Fibroblast of lung (primary cell): ENCODE measurements around the gene SNAPC2. TPM values are rescaled to one million over a fixed set of nuclear protein-coding genes. Genes with fewer than 3 reads are reported as not detected.

ENCODE experiments used
- DNase-seq, 2 donors: peaks; one replicate each; pipeline versions ENCODE4 v3.0.0 to v3.0.0-alpha.2; 2010; ENCODE audit warnings: low read depth in 2 of 2
- H2AFZ ChIP-seq: 2 replicates; pipeline ENCODE4 v1.5.1; 2012; ENCODE audit warnings: low read length, control low read depth, inconsistent platforms
- H3K27ac ChIP-seq: 2 replicates; pipeline ENCODE4 v1.5.1; 2011; ENCODE audit warnings: low read length, control low read depth; ENCODE audit not compliant: insufficient read depth
- H3K27me3 ChIP-seq: 2 replicates; pipeline ENCODE4 v1.5.1; 2011; ENCODE audit warnings: mild to moderate bottlenecking, low read length; ENCODE audit not compliant: control insufficient read depth, insufficient read depth
- H3K36me3 ChIP-seq: 2 replicates; pipeline ENCODE4 v1.5.1; 2011; ENCODE audit warnings: low read length; ENCODE audit not compliant: control insufficient read depth, insufficient read depth
- H3K4me1 ChIP-seq: 2 replicates; pipeline ENCODE4 v1.5.1; 2011; ENCODE audit warnings: low read length; ENCODE audit not compliant: control insufficient read depth, insufficient read depth; ENCODE audit errors: extremely low read depth
- H3K4me2 ChIP-seq: 2 replicates; pipeline ENCODE4 v1.5.1; 2011; ENCODE audit warnings: low read length, control low read depth; ENCODE audit not compliant: insufficient read depth; ENCODE audit errors: extremely low read depth
- H3K4me3 ChIP-seq, 4 experiments: fragments of 200-600 bp in 1 of 4; sonication (generic) in 1 of 4; replicated peaks in 1 of 4; 2 replicates each; pipeline ENCODE4 v1.5.1; 2011 to 2016; ENCODE audit warnings: low read length in 4 of 4, low read depth in 3 of 4, mild to moderate bottlenecking in 3 of 4, control low read depth in 2 of 4, inconsistent platforms in 1 of 4, mixed read lengths in 1 of 4; ENCODE audit not compliant: insufficient read depth in 1 of 4; ENCODE audit errors: control extremely low read depth in 1 of 4
- H3K79me2 ChIP-seq: 2 replicates; pipeline ENCODE4 v1.5.1; 2012; ENCODE audit warnings: mild to moderate bottlenecking, low read length, inconsistent platforms; ENCODE audit not compliant: control insufficient read depth, insufficient read depth
- H3K9ac ChIP-seq: 2 replicates; pipeline ENCODE4 v1.5.1; 2011; ENCODE audit warnings: mild to moderate bottlenecking, low read length, control low read depth; ENCODE audit not compliant: insufficient read depth
- H3K9me3 ChIP-seq: 2 replicates; pipeline ENCODE4 v1.5.1; 2012; ENCODE audit warnings: low read depth, low read length; ENCODE audit not compliant: control insufficient read depth, insufficient read depth
- H4K20me1 ChIP-seq: 2 replicates; pipeline ENCODE4 v1.5.1; 2011; ENCODE audit warnings: low read length; ENCODE audit not compliant: control insufficient read depth, insufficient read depth; ENCODE audit errors: extremely low read depth
- CTCF ChIP-seq, 2 donors: IDR thresholded peaks in 1 of 2; conservative IDR thresholded peaks in 1 of 2; 1 replicate in 1 of 2; 2 replicates in 1 of 2; pipeline ENCODE4 v1.5.1; 2011 to 2012; ENCODE audit warnings: low read length in 2 of 2, control low read depth in 1 of 2, inconsistent platforms in 1 of 2, low read depth in 1 of 2, mild to moderate bottlenecking in 1 of 2
- EZH2 ChIP-seq: IDR thresholded peaks from 2 replicates; pipeline ENCODE4 v1.5.1; 2012; ENCODE audit warnings: low read length, control low read depth, mild to moderate bottlenecking; ENCODE audit errors: missing control alignments
- polyA plus RNA-seq, 2 donors: library from polyadenylated mRNA; depleted of rRNA in 1 of 2; stranded (reverse) in 1 of 2; unstranded in 1 of 2; fragments of >200 nt; gene quantifications; 2 replicates each; pipeline ENCODE4 v1.2.1, GENCODE V29; 2011 to 2012; ENCODE audit warnings: missing spikeins in 1 of 2
- total RNA-seq: library from RNA; depleted of rRNA; stranded (reverse); fragments of >200 nt; gene quantifications from 2 replicates; pipeline ENCODE4 v1.2.1, GENCODE V29; 2014

The SNAPC2 gene
- total and polyA plus RNA-seq, 2 donors (not counting 1 experiment from before 2014, with no cell fraction given) = 11.4 to 13.4 TPM

GRCh38 chr19:7942981-7943443, 22.9 kb downstream of the SNAPC2 start:
- peaks cover 6% of the 10 kb centered on the region for H3K36me3 ChIP-seq
- H3K4me2 ChIP-seq = peak overlapping the region; percentile 89
- no peaks in the 10 kb centered on the region for H3K9me3 ChIP-seq
- no peak for DNase-seq
- no peaks in the 10 kb centered on the region for H3K27me3 ChIP-seq
- peaks cover 13% of the 10 kb centered on the region for H3K79me2 ChIP-seq
- H3K4me3 ChIP-seq = peak overlapping the region; percentile 76 to 97 (median 96)
- no peak for TF ChIP-seq EZH2
- TF ChIP-seq CTCF (conservative IDR thresholded peaks at IDR 0.05 in 1 of 2, IDR thresholded peaks at IDR 0.05 in 1 of 2; ENCODE audit: low read depth in 1 of 2, low read length in 2 of 2) = no peak
- no peaks in the 10 kb centered on the region for H4K20me1 ChIP-seq
- peak overlapping the region; percentile 84 for H3K9ac ChIP-seq
- H3K4me1 ChIP-seq = no peaks in the 10 kb centered on the region
- H3K27ac ChIP-seq = peak overlapping the region; percentile 88
- peak overlapping the region; percentile 50 for H2AFZ ChIP-seq

DNA sequence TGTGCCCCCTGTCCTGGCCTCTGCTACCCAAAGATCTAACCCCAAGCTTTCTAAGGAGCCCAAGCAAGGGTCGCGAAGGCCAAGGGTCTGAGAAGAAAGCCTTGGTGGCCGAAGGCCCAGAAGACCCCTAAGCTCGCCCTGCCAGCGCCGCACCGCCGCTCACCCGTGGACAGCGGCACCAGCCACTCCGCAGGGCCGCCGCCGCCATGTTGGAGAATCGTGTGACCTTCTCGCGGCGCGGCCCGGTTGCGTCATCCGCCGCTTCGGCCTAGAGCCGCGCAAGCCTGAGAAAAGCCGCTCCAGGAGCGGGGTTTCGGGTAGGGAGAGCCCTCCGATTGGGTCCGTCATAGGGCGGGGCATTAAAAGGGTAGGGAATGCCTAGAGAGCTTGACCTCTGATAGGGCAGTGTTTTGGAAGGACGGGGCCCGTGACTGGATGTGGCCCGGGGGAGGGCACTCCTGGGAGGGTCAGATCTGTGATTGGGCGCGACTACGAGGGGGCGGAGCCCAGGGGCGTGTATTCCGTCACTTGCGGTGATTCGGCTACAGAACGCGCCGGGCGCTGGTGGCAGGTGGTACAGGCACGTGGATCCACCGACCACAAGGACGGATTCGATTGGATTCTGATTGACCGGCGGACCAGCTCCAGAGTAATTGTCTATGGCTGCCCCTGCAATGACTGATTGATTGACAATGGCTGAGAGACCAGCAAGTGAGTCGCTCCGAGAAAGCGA, 23.5 kb downstream of the SNAPC2 start, which contains the start of gene TIMM44:
Gene TIMM44, minus strand, starts transcription at position 223 of the 733 bp plus-strand sequence. Its CDS starts 15 bp downstream, at position 208.
- Histone ChIP-seq H3K4me1 (no peaks in the 10 kb centered on the region), H3K4me2 (peak within 1 kb of the TSS; percentile 95), H3K9ac (peak within 1 kb of the TSS; percentile 84), H3K9me3 (no peaks in the 10 kb centered on the region), H3K36me3 (peaks cover 6% of the 10 kb centered on the region), H4K20me1 (no peaks in the 10 kb centered on the region), H3K27me3 (no peaks in the 10 kb centered on the region), H2AFZ (peak within 1 kb of the TSS; percentile 78), H3K4me3 (peak within 1 kb of the TSS; percentile 76 to 97 (median 96)), H3K79me2 (peaks cover 13% of the 10 kb centered on the region), H3K27ac (peak within 1 kb of the TSS; percentile 88)
- TF ChIP-seq CTCF (conservative IDR thresholded peaks at IDR 0.05 in 1 of 2, IDR thresholded peaks at IDR 0.05 in 1 of 2; ENCODE audit: low read depth in 1 of 2, low read length in 2 of 2) = no peak
- TF ChIP-seq EZH2 = no peak
- DNase-seq = peak; percentile 99

DNA sequence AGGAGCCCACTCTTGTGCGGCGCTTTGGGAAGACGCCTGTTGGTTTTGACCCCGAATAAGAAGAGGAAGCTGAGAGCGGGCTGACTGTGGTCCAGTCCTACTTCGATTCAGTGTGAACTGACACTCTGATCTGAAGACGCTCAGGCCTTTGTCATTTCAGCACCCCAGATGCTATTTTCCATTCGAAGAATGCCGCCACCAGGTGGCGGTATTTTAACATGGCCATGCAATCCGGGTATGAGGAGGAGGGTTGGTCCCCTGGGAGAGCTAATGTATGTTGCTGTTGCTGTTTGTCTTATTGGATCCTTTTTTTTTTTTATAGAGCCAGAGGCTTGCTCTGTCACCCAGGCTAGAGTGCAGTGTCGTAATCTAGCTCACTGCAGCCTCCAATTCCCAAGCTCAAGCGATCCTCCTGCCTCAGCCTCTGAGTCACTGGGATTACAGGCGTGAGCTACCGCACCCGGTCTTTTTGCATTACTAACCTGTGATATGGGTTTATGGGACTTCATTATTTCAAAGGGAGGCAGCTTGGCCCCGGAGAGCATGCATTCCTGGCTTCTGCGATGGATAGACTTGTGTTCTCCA, 24.1 kb downstream of the SNAPC2 start:
- Histone ChIP-seq H3K27ac (peak overlapping the region; percentile 72), H3K4me1 (no peaks in the 10 kb centered on the region), H3K36me3 (peaks cover 6% of the 10 kb centered on the region), H3K9ac (peak overlapping the region; percentile 54), H2AFZ (peak overlapping the region; percentile 78), H3K4me2 (peak overlapping the region; percentile 95), H3K27me3 (no peaks in the 10 kb centered on the region), H3K79me2 (peaks cover 13% of the 10 kb centered on the region), H3K9me3 (no peaks in the 10 kb centered on the region), H3K4me3 (peak overlapping the region; percentile 52 to 97 (median 70)), H4K20me1 (no peaks in the 10 kb centered on the region)
- TF ChIP-seq EZH2 (no peak), CTCF (conservative IDR thresholded peaks at IDR 0.05 in 1 of 2, IDR thresholded peaks at IDR 0.05 in 1 of 2; ENCODE audit: low read depth in 1 of 2, low read length in 2 of 2) (peak; percentile 77 to 78)
- DNase-seq = peak; percentile 76 to 93
